ENCODE data around the gene CTTNBP2NL.

CTTNBP2NL gene

DNA sequence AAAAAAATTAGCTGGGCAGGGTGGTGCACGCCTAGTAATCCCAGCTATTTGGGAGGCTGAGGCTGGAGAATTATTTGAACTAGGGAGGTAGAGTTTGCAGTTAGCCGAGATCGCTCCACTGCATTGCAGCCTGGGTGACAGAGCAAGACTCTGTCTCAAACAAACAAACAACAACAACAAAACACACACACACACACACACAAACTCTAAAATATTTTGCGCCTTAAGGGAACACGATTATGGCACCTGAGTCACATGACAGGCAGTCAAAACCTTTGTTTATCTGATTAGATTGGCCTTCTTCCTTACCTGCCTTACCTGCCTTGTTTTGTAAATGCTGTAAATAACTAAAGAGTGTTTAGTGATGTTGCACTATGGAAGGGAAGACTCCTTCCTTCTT lies 92.1 kb downstream of the CTTNBP2NL start:
- Histone ChIP-seq H3K4me3 (ENCODE audit: low read length, poor library complexity, severe bottlenecking) (no peak overlapping the region), H3K27me3 (ENCODE audit: insufficient read depth, low read length, poor library complexity, severe bottlenecking) (no peaks in the 10 kb centered on the region), H3K9me2 (replicated peaks; ENCODE audit: low read depth, low read length) (no peaks in the 10 kb centered on the region), H3K4me2 (ENCODE audit: low read depth, low read length, poor library complexity, severe bottlenecking) (no peak overlapping the region), H3F3A (ENCODE audit: low read depth) (no peaks in the 10 kb centered on the region), H2AFZ (ENCODE audit: low read length) (no peak overlapping the region), H3K79me2 (ENCODE audit: insufficient read depth, low read length) (no peaks in the 10 kb centered on the region), H3K4me1 (ENCODE audit: insufficient read depth, low read length, poor library complexity, severe bottlenecking) (no peaks in the 10 kb centered on the region), H3K9me3 (ENCODE audit: insufficient read depth, low read depth, low read length) (no peaks in the 10 kb centered on the region), H3K9ac (ENCODE audit: low read depth, low read length, poor library complexity, severe bottlenecking) (no peak overlapping the region), H3K36me3 (ENCODE audit: insufficient read depth, low read length) (no peaks in the 10 kb centered on the region), H4K20me1 (ENCODE audit: insufficient read depth, low read length, poor library complexity, severe bottlenecking) (no peaks in the 10 kb centered on the region)
- TF ChIP-seq, protein P1, sequence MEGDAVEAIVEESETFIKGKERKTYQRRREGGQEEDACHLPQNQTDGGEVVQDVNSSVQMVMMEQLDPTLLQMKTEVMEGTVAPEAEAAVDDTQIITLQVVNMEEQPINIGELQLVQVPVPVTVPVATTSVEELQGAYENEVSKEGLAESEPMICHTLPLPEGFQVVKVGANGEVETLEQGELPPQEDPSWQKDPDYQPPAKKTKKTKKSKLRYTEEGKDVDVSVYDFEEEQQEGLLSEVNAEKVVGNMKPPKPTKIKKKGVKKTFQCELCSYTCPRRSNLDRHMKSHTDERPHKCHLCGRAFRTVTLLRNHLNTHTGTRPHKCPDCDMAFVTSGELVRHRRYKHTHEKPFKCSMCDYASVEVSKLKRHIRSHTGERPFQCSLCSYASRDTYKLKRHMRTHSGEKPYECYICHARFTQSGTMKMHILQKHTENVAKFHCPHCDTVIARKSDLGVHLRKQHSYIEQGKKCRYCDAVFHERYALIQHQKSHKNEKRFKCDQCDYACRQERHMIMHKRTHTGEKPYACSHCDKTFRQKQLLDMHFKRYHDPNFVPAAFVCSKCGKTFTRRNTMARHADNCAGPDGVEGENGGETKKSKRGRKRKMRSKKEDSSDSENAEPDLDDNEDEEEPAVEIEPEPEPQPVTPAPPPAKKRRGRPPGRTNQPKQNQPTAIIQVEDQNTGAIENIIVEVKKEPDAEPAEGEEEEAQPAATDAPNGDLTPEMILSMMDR (conservative IDR thresholded peaks at IDR 0.05; ENCODE audit: low read length), result no peak
- TF ChIP-seq EZH2phosphoT487 (IDR thresholded peaks at IDR 0.05; ENCODE audit: borderline replicate concordance), result no peak

GRCh38 chr1:112492076-112492475 lies 96.1 kb downstream of the CTTNBP2NL start:
- Histone ChIP-seq H2AFZ (ENCODE audit: low read length) (no peak overlapping the region), H3K4me3 (ENCODE audit: low read length, poor library complexity, severe bottlenecking) (no peak overlapping the region), H3F3A (ENCODE audit: low read depth) (no peaks in the 10 kb centered on the region), H4K20me1 (ENCODE audit: insufficient read depth, low read length, poor library complexity, severe bottlenecking) (no peaks in the 10 kb centered on the region), H3K9ac (ENCODE audit: low read depth, low read length, poor library complexity, severe bottlenecking) (no peak overlapping the region), H3K4me1 (ENCODE audit: insufficient read depth, low read length, poor library complexity, severe bottlenecking) (no peaks in the 10 kb centered on the region), H3K27me3 (ENCODE audit: insufficient read depth, low read length, poor library complexity, severe bottlenecking) (no peaks in the 10 kb centered on the region), H3K4me2 (ENCODE audit: low read depth, low read length, poor library complexity, severe bottlenecking) (no peak overlapping the region), H3K9me3 (ENCODE audit: insufficient read depth, low read depth, low read length) (no peaks in the 10 kb centered on the region), H3K9me2 (replicated peaks; ENCODE audit: low read depth, low read length) (no peaks in the 10 kb centered on the region), H3K36me3 (ENCODE audit: insufficient read depth, low read length) (no peaks in the 10 kb centered on the region), H3K79me2 (ENCODE audit: insufficient read depth, low read length) (no peaks in the 10 kb centered on the region)
- no peak for TF ChIP-seq EZH2phosphoT487 (IDR thresholded peaks at IDR 0.05; ENCODE audit: borderline replicate concordance)
- TF ChIP-seq, protein P1 (conservative IDR thresholded peaks at IDR 0.05; ENCODE audit: low read length), result no peak

- no peaks in the 10 kb centered on the region for H3K9me2 ChIP-seq (replicated peaks; ENCODE audit: low read depth, low read length)
- no peak overlapping the region for H3K4me3 ChIP-seq (ENCODE audit: low read length, poor library complexity, severe bottlenecking)
- H3K36me3 ChIP-seq (ENCODE audit: insufficient read depth, low read length), result no peaks in the 10 kb centered on the region
- no peaks in the 10 kb centered on the region for H3K9me3 ChIP-seq (ENCODE audit: insufficient read depth, low read depth, low read length)
- no peaks in the 10 kb centered on the region for H3F3A ChIP-seq (ENCODE audit: low read depth)
- no peak overlapping the region for H3K9ac ChIP-seq (ENCODE audit: low read depth, low read length, poor library complexity, severe bottlenecking)
- no peak for TF ChIP-seq EZH2phosphoT487 (IDR thresholded peaks at IDR 0.05; ENCODE audit: borderline replicate concordance)
- TF ChIP-seq, protein P1 (conservative IDR thresholded peaks at IDR 0.05; ENCODE audit: low read length), result no peak
- H3K27me3 ChIP-seq (ENCODE audit: insufficient read depth, low read length, poor library complexity, severe bottlenecking), result no peaks in the 10 kb centered on the region
- H3K4me1 ChIP-seq (ENCODE audit: insufficient read depth, low read length, poor library complexity, severe bottlenecking), result no peaks in the 10 kb centered on the region
- no peak overlapping the region for H2AFZ ChIP-seq (ENCODE audit: low read length)
- H3K4me2 ChIP-seq (ENCODE audit: low read depth, low read length, poor library complexity, severe bottlenecking), result no peak overlapping the region
- no peaks in the 10 kb centered on the region for H3K79me2 ChIP-seq (ENCODE audit: insufficient read depth, low read length)
- H4K20me1 ChIP-seq (ENCODE audit: insufficient read depth, low read length, poor library complexity, severe bottlenecking), result no peaks in the 10 kb centered on the region
Observed at GRCh38 chr1:112493351-112493750, 97.3 kb downstream of the CTTNBP2NL start.
